Measurements from ENCODE around the gene ASB6.
"Not testable (repeated sequence)": the region's sequence is repeated elsewhere in the genome, so short reads cannot be mapped to it uniquely, and the experiment has no call there.

Gene ASB6

DNA sequence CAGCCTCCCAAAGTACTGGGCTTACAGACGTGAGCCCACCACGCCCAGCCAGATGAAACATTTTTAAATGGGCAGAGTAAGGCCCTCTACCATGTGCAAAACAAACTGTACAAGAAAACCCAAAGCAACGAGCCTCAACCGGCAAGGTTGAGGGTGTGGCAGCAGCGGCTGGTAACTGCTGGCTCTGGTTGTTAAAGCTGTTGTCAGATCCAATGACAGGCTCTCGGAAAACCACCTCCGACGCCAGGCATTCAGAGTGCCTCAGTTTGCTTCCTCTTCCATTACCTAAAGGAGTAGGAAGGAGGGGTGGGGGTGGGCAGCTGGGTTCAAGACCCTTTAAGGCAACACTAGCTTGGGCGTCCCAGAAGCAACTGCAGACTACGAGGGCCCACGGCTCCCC, 2.4 kb upstream of the ASB6 start:
- no peak for DNase-seq

DNA sequence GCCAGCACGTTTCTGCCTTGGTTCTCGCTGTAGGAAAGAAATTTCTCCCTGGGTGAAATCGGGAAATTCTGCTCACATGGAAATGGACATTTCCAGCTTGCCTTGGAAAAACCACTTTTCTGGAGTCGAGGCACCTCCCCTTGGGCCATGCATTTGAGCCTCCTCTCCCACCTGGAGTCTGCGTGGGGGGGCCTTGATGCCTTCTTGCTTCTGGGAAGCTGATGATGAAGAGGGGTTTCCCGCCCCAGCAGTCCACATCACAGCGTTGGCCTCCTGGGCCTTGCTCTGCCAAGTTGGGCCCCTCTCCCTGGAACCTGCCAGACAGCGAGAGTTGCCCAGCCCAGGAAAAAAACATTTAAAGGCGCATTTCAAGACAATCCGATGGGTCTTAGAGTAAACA, 1.8 kb upstream of the ASB6 start:
- DNase-seq, result no peak

DNA sequence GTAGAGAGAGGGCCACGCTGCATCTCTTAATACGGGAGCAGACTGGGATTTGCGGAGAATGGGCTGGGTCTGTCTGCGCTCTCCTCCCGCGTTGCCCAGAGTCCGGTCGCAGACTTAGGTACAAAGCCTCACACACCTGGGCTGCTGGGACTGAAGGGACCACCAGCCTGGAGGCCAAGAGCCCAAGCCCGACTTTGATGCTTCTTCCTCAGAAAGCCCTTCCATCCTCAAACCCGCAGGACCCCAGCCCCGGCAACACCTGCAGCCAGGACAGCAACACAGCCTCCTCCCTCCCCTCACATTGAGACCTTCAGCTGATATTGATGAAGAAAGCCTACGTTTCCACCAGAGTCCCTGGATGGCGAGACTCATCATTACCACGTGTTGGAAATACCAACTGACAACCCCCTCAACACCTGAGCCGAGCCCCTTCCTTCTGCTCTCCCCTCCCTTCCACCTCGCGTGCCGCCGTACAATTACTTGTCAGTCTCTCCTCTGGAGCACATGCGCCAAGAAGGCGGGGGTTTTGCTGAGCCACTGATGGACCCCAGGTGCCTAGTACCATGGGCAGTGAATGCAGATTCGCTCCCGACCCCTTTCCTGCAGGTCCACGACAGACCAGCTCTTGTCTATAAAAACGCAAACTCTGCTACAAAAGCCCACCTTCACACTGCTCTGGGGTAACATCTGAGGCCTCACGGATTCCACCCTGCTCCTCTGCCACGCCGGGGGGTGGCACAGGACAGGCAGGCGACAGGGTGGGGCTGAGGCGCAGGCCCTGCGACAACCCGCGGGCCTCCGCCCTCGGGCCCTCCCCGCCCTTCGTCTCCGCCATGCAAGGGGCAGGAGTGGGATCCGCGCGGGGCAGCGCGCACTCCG, 841 bp downstream of the ASB6 start:
- peak in 1 of 58 donors; percentile 16 for DNase-seq

DNA sequence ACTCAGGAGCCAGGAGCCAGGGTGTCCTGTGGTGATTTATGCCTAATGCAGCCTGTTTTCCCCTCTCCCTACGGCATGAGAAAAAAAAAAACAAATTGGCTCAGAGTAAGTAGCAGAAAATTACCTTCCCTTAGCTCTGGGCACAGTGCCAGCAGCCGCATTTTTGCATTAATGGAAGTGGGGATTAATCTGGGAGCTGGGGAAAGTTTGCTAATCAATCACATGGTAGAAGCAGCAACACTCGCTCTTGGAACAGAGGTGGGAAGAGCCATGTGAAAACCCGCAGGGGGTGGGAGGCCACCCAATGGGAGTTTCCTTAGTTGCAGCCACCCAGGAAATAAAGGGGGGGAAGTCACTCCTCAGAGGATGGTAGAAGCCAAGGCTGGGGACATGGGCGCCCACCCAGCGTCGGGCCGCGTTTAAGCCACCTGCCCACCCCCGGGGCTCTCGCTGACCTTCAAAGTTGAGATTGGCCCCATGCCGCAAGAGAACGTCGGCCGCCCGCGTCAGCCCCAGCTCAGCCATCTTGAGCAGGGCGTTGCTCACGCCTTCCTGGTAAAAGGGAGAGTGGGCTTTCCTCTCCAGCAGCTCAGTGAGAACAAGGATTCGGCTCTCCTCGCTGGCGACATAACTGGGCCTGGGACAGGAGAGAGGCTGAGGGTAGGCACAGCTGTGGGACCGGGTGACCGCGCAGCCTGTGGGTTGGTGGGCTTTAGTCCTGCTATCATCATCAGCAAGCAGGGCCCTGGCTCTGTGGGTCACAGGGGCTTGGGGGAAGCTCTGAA, 1.7 kb downstream of the ASB6 start:
- peak in 23 of 58 donors; percentile 18 to 67 (median 47) for DNase-seq

DNA sequence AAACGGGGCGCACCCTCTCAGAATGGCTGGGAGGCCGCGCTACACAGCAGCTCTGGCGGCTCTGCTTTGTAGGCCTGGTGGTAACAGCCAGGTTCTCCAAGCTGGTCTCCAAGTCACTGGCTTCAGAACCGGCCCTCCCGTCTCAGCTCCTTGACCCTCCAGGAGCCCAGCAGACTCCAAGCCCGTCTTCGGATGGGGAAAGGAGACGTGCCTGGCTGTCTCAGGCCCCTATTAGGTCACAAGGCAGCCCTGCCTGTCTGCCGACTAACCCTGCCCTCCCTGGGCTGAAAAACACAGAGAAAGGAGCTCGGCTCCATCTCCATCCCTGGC, 2.2 kb downstream of the ASB6 start:
- DNase-seq, result no peak

DNA sequence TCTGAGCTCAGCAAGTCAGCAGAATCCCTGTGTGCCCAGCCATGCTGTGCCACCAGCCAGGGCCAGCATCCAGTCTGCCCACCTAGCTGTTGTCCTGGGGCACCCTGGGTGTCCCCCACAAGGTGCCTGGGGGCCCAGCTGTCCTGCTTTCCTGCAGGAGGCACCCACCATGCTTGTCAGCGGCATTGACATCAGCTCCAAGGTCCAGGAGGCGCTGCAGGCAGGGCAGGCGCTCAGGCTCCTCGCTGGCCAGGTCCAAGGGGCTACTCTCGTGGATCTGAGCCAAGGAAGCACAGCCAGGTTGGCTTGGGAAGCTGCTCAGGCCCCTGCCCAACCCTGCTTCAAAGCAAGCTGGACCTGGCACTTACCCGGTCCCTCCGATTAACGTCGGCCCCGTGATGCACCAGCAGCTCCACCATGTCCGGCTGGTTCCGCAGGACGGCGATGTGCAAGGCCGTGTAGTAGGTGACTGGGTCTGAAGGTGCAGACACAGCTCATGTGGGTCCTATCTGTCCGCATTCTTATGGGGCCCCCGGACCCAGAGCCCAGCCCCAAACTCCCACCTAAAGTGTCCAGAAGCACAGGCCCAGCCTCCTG, 2.8 kb downstream of the ASB6 start:
- no peak for DNase-seq

DNA sequence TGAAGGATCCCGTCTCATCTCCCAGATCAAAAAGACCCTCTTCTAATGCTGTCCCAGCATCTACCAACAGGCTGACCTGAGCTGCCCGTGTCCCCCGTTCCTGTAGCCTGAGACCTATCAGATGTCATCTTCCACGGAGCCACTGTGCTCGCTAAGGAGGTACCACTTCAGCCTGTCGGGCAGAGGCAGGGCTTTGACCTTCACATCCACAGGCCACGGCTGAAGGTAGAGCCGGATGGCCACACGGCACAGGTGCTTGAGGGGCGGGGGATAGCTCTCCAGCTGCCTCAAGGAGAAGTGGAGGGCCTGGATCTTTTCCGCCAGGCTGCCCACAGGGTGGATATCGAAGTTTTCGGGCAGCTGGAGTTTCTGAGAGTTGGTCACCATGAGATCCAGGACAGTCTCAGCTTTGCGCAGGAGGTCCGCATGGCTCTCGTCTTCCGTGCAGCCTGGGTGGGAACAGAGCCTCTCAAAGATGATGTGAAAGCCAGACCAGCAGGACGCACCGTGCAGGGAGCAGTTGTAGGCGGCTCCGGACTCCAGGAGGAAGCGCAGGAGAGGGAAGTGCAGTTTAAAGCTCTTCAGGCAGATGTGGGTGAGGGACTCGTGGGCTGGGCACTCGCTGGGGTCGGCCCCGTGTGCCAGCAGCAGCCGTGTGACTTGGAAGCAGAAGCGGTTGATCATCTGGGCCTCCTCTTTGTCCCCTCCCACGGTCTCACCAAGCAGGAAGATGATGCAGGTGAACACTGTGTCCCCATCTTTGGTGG, 4.1 kb downstream of the ASB6 start:
- DNase-seq, result no peak

DNA sequence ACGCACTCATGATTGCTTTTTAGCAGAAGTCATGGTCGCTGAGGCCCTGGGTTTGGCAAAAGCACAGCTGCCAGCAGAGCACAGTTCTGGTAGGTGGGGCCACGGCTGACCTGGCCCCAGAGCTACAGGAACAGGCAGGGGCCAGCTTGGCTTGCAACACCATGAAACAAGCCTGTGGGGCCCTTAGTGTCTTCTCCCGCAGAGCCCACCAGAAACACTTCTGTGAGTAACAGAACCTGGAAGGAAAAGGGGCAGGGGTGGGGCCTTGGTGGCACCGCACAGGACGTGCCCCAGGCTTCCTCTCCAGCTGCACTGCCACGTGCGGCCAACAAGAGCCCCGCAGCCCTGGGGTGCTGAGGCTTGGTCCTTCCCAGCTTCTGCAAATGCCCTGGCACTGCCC, 4.8 kb downstream of the ASB6 start:
- DNase-seq, result no peak

DNA sequence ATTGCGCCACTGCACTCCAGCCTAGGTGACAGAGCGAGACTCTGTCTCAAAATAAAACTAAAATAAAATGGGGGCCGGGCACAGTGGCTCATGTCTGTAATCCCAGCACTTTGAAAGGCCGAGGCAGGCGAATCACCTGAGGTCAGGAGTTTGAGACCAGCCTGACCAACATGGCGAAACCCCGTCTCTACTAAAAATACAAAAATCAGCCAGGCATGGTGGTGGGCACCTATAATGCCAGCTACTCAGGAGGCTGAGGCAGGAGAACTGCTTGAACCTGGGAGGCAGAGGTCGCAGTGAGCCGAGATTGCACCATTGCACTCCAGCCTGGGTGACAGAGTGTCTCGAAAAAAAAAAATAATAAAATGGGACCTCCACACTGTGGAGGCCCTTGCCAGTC, 5.6 kb downstream of the ASB6 start:
- DNase-seq, result not testable (repeated sequence)

DNA sequence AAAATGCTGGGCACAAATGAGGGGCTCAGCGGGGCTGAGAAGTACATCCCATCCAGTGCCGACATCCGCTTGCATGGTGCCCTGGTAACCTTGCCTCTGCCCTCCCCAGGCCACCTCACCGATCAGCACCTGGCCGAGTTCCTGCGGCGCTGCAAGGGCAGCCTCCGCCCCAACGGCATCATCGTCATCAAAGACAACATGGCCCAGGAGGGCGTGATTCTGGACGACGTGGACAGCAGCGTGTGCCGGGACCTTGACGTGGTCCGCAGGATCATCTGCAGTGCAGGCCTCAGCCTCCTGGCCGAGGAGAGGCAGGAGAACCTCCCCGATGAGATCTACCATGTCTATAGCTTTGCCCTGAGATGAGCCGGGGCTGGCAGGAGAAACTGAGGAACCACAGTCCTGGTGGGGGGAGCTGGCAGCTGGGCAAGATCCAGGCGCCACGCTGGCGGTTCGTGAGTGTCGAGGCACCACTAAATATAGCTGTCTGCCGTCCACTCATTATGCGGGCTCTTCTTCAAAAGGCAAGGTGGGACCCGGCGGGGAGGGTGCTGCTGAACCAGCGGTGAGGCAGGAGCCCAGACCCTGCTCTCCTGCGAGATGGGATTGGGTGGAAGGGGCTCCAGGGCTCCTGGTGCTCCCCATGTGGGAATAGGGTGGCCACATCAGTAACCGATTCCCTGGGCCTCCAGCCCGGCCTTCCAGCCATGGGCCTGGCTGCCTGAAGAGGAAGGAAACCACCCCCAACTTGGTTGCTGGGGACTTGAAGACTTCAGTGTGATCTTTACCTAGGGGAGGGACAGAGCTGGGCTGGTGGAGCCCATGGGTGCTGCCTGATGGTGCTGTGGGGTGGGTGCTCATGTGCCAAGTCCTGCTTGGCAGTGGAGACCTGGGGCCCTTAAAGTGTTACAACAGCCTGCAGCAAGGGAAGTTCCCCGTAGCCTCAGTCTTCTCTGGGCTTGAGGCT, 6.6 kb downstream of the ASB6 start:
- DNase-seq, result no peak

DNA sequence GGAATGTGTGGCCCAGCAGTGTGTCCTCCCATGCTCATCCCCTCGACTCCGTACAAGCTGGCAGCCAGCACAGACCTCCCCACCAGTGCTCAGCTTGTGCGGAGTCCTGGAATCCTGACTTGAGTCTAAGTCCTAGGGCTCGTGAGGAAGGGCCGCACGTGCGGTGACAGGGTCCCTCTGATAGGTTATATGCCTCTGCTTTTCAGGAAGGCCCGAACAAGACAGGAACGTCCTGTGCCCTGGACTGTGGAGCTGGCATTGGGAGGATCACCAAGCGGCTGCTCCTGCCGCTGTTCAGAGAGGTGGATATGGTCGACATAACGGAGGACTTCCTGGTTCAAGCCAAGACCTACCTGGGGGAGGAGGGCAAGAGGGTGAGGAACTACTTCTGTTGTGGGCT, 8.1 kb downstream of the ASB6 start:
- DNase-seq, result no peak

DNA sequence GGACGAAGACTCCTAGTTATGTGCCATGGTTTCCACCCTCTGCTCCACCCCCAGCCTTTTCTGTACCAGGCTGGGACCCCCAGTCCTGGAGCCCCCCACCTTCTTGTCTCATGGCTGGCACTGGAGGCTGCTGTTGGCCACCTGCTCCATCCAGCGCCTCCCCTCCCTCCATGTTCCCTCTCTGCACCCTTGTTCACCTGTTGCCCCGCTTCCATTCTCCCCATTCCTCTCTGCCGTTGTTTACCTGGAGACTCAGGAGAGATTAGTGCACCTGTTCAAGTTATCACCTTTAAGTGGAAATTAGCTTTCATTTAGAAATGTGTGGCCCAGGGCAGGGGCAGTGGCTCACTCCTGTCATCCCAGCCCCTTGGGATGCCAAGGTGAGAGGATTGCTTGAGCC, 8.7 kb downstream of the ASB6 start:
- DNase-seq, result no peak

DNA sequence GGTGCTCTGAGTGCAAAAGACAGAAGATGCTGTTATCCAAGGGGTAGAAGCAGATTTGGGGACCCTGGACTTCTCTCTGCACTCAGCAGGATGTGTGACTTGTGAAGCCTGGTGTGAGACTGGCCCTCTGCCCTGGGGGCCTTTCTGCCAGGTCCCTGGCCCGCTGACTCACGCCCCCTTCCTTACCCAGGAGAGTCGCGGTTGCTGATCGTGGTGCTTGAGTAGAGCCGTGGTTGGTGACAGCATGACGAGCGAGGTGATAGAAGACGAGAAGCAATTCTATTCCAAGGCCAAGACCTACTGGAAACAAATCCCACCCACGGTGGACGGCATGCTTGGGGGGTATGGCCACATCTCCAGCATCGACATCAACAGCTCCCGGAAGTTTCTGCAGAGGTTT, 9.5 kb downstream of the ASB6 start:
- DNase-seq, result no peak

DNA sequence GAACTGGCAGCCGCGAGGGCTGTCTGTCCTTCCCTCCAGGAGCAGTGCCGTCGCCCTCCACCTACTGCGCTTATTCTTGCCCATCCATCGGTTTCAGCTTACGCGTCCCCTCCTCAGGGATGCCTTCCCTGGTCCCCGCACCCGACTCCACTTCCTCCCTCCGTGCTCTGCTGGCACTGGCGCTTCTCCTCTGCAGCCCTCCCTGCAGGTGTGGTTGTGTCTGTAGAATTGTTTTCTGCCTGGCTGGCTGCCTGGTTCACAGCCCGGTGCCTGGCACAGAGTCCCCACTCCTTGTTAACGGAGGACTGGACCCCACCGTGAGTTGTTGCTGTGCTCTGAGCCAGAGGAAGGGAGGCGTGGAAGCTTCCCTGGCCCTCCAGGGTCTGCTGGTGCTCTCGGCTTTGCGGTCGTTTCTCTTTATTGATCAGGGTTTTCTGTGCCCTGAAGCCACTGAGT, 10.2 kb downstream of the ASB6 start:
- DNase-seq, result peak in 4 of 58 donors; percentile 24 to 53 (median 32)

DNA sequence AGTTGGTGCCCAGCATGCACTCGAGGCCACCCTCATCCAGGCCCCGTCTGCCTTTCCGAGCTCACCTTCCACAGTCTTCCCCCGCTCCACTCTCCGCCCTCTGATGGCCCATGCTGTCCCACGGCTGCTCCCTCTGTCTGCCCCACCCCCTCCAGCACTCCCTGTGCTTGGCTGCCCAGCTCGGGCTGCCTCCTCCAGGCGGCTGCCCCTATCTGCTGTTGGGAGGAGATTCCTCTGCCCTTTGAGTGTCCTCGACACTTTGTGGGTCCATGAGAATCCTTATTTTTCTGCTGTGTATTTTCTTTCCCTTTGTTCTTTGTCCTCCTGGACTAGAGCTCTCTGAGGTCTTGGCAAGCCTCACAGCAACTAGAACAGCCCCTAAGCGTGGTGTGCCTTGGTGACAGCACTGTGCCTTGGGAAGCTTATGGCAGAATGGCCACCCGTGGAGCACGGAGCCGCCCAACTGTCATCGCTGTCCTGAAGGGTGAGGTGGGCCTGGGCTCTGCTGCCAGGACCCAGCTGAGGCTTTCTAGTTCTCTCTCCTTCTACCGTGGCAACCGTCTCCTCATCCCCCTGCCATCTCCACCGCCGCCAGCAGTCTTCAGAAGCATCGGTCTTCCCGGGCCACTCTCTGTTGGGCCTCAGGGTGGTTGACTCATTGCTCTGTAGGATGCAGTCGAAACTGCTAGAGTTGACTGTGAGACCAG, 10.8 kb downstream of the ASB6 start:
- DNase-seq, result peak in 11 of 58 donors; percentile 31 to 71 (median 48)

DNA sequence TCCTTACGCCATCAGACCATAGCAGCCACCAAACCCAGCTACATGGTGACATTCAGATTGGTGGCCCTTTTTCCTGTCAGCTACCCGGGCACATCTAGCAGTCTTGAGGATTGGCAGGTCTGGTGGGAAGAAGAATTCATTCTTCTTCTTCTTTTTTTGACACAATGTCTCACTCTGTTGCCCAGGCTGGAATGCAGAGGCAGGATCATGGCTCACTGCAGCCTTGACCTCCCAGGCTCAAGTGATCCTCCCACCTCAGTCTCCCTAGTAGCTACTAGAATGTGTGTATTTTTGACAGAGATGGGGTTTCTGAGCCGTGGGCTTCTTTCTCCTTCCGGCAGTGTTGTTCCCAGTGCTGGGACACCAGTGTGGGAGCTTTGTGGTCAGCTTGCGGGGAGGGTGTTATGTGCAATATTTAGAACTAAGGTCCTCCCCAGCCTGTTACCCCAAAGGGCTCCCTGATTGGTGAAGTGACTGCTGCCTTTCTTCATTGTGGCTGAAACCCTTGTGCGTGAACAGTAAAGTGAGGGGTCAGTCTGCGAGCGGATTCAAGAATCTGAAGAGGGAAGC, 12.6 kb downstream of the ASB6 start:
- DNase-seq, result no peak

DNA sequence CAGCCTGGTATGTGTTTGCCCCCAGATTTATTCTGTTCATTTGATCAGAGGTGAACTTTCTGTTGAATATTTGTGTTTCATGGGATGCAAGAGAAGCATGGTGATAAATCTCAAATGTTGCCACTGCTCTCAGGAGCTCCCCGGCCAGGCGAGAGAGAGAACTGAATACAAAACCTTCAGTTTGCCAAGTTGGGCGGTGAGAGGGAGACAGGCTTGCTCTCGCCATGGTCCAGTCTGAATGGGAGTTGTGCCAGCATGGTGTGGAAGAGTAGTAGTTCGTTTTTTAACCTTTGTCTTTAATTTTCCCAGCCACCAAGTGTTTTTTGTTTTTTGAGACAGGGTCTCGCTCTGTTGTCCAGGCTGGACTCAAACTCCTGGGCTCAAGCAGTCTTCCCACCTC, 13.2 kb downstream of the ASB6 start:
- DNase-seq, result no peak

DNA sequence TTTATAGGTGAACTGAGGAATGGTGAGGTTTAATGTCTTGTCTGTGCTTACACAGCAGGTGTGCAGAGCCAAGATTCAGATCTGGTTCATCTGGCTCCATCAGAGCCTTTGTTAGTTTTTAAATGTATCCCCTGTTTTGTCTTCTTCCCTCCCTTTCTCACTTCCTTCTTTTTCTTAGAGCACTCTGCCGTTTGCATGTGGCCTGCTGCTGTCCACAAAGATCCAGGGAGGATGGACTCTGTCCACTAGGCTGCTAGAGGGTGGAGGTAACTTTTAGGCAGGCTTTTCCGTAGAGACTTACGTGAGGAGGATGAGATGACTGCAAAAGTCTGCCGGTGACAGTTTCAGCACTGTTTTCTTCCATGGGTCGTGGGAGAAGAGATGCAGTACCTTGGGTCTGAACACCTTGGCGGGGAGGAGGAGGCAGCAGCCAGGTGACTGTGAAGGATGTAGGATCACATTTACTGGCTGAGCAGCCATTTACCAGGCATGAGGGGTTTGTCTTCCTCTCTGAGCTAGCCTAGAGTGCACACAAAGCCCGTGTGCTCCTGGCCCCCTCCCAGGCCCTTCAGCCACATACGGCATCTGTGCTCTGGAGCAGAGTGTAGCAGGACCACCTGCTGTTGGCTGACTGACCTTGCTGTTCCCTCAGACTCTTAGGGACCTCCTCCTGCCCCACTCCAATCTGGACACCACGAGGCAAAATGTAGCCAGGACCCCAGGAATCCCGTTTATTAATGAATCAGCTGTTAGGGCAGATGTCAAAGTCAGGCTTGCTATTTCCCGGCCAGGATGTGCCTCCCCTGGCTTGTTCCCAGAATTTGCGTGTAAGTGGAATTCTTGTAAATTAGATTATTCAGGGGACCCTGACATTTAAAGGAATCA, 14.2 kb downstream of the ASB6 start:
- no peak for DNase-seq
